Measurements from ENCODE around the gene ZNF76.

Gene ZNF76

GRCh38 chr6:35240838-35241801, 18.4 kb upstream of the ZNF76 start:
- Histone ChIP-seq H3K4me3 (no peak overlapping the region), H3K27ac (no peak overlapping the region), H3K9me3 (ENCODE audit: low read depth, low read length) (no peaks in the 10 kb centered on the region), H3K9ac (ENCODE audit: insufficient read length) (no peak overlapping the region), H3K36me3 (ENCODE audit: insufficient read depth, low read length) (peaks cover 7% of the 10 kb centered on the region; the same call in 1 of the 2 replicates)
- TF ChIP-seq POLR2AphosphoS5 (IDR thresholded peaks at IDR 0.05; ENCODE audit: borderline replicate concordance, low read depth, low read length) (no peak), FOXP2 (optimal IDR thresholded peaks at IDR 0.05; ENCODE audit: control extremely low read depth, extremely low read length, insufficient read depth) (no peak), EZH2 (IDR thresholded peaks at IDR 0.05) (no peak)
- DNase-seq (ENCODE audit: low read depth, low spot score), result no peak

DNA sequence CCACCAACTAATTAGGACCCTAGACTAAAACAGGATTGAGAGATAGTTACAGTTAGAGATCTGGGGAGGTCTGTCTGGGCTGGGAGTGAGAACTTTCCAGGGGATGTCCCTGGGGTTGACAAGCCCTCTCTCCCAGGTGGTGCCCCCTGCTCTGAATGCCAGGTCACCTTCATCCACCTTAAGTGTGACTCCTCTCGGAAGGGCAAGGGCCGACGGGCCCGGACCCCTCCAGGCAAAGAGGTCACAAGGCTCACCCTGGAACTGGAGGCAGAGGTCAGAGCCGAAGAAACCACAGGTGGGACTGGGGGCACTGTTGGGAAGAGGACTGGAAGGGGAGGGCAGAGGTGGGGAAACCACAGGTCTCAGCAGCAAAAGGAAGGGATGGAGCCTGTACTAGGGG, 17.0 kb upstream of the ZNF76 start:
- TF ChIP-seq POLR2AphosphoS5 (IDR thresholded peaks at IDR 0.05; ENCODE audit: borderline replicate concordance, low read depth, low read length) (no peak), EZH2 (IDR thresholded peaks at IDR 0.05) (no peak), FOXP2 (optimal IDR thresholded peaks at IDR 0.05; ENCODE audit: control extremely low read depth, extremely low read length, insufficient read depth) (no peak)
- peaks cover 9% of the 10 kb centered on the region; the same call in 1 of the 2 replicates for H3K36me3 ChIP-seq (ENCODE audit: insufficient read depth, low read length)
- no peak overlapping the region for H3K27ac ChIP-seq

DNA sequence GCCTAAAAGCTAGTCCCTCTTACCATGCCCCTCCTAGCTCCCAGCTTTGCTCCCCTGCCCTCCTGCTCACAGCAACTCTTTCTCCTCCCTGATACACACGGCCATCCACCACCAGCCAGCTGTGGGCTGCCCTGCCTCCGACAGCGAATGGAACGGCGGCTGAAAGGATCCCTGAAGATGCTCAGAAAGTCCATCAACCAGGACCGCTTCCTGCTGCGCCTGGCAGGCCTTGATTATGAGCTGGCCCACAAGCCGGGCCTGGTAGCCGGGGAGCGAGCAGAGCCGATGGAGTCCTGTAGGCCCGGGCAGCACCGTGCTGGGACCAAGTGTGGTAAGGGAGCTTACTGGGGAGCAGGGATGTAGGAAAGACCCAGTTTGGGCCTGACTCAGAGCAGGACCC, 16.6 kb upstream of the ZNF76 start:
- peaks cover 9% of the 10 kb centered on the region; the same call in 1 of the 2 replicates for H3K36me3 ChIP-seq (ENCODE audit: insufficient read depth, low read length)
- H3K9me3 ChIP-seq (ENCODE audit: low read depth, low read length), result no peaks in the 10 kb centered on the region
- H3K4me3 ChIP-seq, result no peak overlapping the region
- H3K27ac ChIP-seq, result no peak overlapping the region
- no peak for DNase-seq (ENCODE audit: low read depth, low spot score)
- TF ChIP-seq POLR2AphosphoS5 (IDR thresholded peaks at IDR 0.05; ENCODE audit: borderline replicate concordance, low read depth, low read length) (no peak), EZH2 (IDR thresholded peaks at IDR 0.05) (no peak), FOXP2 (optimal IDR thresholded peaks at IDR 0.05; ENCODE audit: control extremely low read depth, extremely low read length, insufficient read depth) (no peak)
- H3K9ac ChIP-seq (ENCODE audit: insufficient read length), result no peak overlapping the region

More for the DNA sequence above, 17.0 kb upstream of the ZNF76 start:
- no peak for DNase-seq (ENCODE audit: low read depth, low spot score)
- H3K9ac ChIP-seq (ENCODE audit: insufficient read length), result no peak overlapping the region
- no peaks in the 10 kb centered on the region for H3K9me3 ChIP-seq (ENCODE audit: low read depth, low read length)
- H3K4me3 ChIP-seq, result no peak overlapping the region

GRCh38 chr6:35243386-35243958, 16.1 kb upstream of the ZNF76 start:
- Histone ChIP-seq H3K27ac (no peak overlapping the region), H3K9ac (ENCODE audit: insufficient read length) (no peak overlapping the region), H3K4me3 (no peak overlapping the region), H3K9me3 (ENCODE audit: low read depth, low read length) (no peaks in the 10 kb centered on the region), H3K36me3 (ENCODE audit: insufficient read depth, low read length) (peaks cover 9% of the 10 kb centered on the region; the same call in 1 of the 2 replicates)
- DNase-seq (ENCODE audit: low read depth, low spot score), result no peak
- no peak for TF ChIP-seq EZH2 (IDR thresholded peaks at IDR 0.05)
- no peak for TF ChIP-seq POLR2AphosphoS5 (IDR thresholded peaks at IDR 0.05; ENCODE audit: borderline replicate concordance, low read depth, low read length)
- no peak for TF ChIP-seq FOXP2 (optimal IDR thresholded peaks at IDR 0.05; ENCODE audit: control extremely low read depth, extremely low read length, insufficient read depth)

DNA sequence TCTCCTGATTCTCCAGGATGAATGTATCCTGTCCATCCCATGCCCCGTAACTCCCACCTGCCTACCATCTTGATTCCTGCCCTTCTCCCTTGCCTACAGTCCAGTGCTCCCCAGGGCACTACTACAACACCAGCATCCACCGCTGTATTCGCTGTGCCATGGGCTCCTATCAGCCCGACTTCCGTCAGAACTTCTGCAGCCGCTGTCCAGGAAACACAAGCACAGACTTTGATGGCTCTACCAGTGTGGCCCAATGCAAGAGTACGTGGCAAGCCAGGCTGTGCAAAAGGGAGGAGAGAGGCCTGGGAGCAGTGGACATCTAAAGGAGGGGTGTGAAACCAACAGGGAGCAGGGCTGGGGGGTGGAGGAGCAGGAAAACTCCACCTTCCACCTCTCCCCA, 15.0 kb upstream of the ZNF76 start:
- Histone ChIP-seq H3K36me3 (ENCODE audit: insufficient read depth, low read length) (peaks cover 9% of the 10 kb centered on the region; the same call in 1 of the 2 replicates), H3K9me3 (ENCODE audit: low read depth, low read length) (no peaks in the 10 kb centered on the region), H3K9ac (ENCODE audit: insufficient read length) (no peak overlapping the region), H3K27ac (no peak overlapping the region), H3K4me3 (no peak overlapping the region)
- DNase-seq (ENCODE audit: low read depth, low spot score), result no peak
- TF ChIP-seq EZH2 (IDR thresholded peaks at IDR 0.05) (no peak), POLR2AphosphoS5 (IDR thresholded peaks at IDR 0.05; ENCODE audit: borderline replicate concordance, low read depth, low read length) (no peak), FOXP2 (optimal IDR thresholded peaks at IDR 0.05; ENCODE audit: control extremely low read depth, extremely low read length, insufficient read depth) (no peak)

- peak overlapping the region; percentile 10; the same call in 1 of the 2 replicates for H3K27ac ChIP-seq
- H3K9ac ChIP-seq (ENCODE audit: insufficient read length), result no peak overlapping the region
- H3K4me3 ChIP-seq, result no peak overlapping the region
- TF ChIP-seq FOXP2 (optimal IDR thresholded peaks at IDR 0.05; ENCODE audit: control extremely low read depth, extremely low read length, insufficient read depth) (no peak), EZH2 (IDR thresholded peaks at IDR 0.05) (no peak), POLR2AphosphoS5 (IDR thresholded peaks at IDR 0.05; ENCODE audit: borderline replicate concordance, low read depth, low read length) (no peak)
- no peaks in the 10 kb centered on the region for H3K9me3 ChIP-seq (ENCODE audit: low read depth, low read length)
- DNase-seq (ENCODE audit: low read depth, low spot score), result no peak
- H3K36me3 ChIP-seq (ENCODE audit: insufficient read depth, low read length), result peaks cover 9% of the 10 kb centered on the region; the same call in 1 of the 2 replicates
Observed at GRCh38 chr6:35247642-35248231, 11.8 kb upstream of the ZNF76 start.

- Histone ChIP-seq H3K27ac (0 out of 2 replicates have a peak overlapping the region, but pooled peaks have one; percentile 10), H3K9me3 (ENCODE audit: low read depth, low read length) (no peaks in the 10 kb centered on the region), H3K4me3 (no peak overlapping the region), H3K9ac (ENCODE audit: insufficient read length) (no peak overlapping the region), H3K36me3 (ENCODE audit: insufficient read depth, low read length) (peaks cover 9% of the 10 kb centered on the region; the same call in 1 of the 2 replicates)
- TF ChIP-seq FOXP2 (optimal IDR thresholded peaks at IDR 0.05; ENCODE audit: control extremely low read depth, extremely low read length, insufficient read depth), result no peak
- TF ChIP-seq EZH2 (IDR thresholded peaks at IDR 0.05), result no peak
- no peak for TF ChIP-seq POLR2AphosphoS5 (IDR thresholded peaks at IDR 0.05; ENCODE audit: borderline replicate concordance, low read depth, low read length)
- no peak for DNase-seq (ENCODE audit: low read depth, low spot score)
Observed at GRCh38 chr6:35248300-35248699, 11.2 kb upstream of the ZNF76 start.

DNA sequence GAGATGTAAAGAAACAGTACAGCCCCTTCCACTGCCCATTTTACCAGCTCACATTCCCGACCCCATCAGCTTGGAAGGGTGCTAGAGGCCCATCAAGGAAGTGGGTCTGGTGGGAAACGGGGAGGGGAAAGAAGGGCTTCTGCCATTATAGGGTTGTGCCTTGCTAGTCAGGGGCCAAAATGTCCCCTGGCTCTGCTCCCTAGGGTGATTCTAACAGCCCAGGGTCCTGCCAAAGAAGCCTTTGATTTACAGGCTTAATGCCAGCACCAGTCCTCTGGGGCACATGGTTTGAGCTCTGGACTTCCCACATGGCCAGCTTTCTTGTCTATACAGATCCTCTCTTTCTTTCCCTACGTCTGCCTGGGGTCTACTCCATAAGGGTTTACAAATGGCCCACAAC, 10.6 kb upstream of the ZNF76 start:
- no peak for DNase-seq (ENCODE audit: low read depth, low spot score)
- Histone ChIP-seq H3K4me3 (no peak overlapping the region), H3K9ac (ENCODE audit: insufficient read length) (no peak overlapping the region), H3K27ac (no peak overlapping the region), H3K9me3 (ENCODE audit: low read depth, low read length) (no peaks in the 10 kb centered on the region), H3K36me3 (ENCODE audit: insufficient read depth, low read length) (peaks cover 9% of the 10 kb centered on the region; the same call in 1 of the 2 replicates)
- TF ChIP-seq FOXP2 (optimal IDR thresholded peaks at IDR 0.05; ENCODE audit: control extremely low read depth, extremely low read length, insufficient read depth) (no peak), POLR2AphosphoS5 (IDR thresholded peaks at IDR 0.05; ENCODE audit: borderline replicate concordance, low read depth, low read length) (no peak), EZH2 (IDR thresholded peaks at IDR 0.05) (no peak)
